Fibroblast of lung (primary cell): ENCODE data around the gene CFAP70. TPM values are rescaled to one million over a fixed set of nuclear protein-coding genes. Genes with fewer than 3 reads are reported as not detected.

Experiments used
- DNase-seq, 2 donors: peaks; one replicate each; pipeline versions ENCODE4 v3.0.0 to v3.0.0-alpha.2; 2010; ENCODE audit warnings: low read depth in 2 of 2
- H2AFZ ChIP-seq: 2 replicates; pipeline ENCODE4 v1.5.1; 2012; ENCODE audit warnings: low read length, control low read depth, inconsistent platforms
- H3K27ac ChIP-seq: 2 replicates; pipeline ENCODE4 v1.5.1; 2011; ENCODE audit warnings: low read length, control low read depth; ENCODE audit not compliant: insufficient read depth
- H3K27me3 ChIP-seq: 2 replicates; pipeline ENCODE4 v1.5.1; 2011; ENCODE audit warnings: mild to moderate bottlenecking, low read length; ENCODE audit not compliant: control insufficient read depth, insufficient read depth
- H3K36me3 ChIP-seq: 2 replicates; pipeline ENCODE4 v1.5.1; 2011; ENCODE audit warnings: low read length; ENCODE audit not compliant: control insufficient read depth, insufficient read depth
- H3K4me1 ChIP-seq: 2 replicates; pipeline ENCODE4 v1.5.1; 2011; ENCODE audit warnings: low read length; ENCODE audit not compliant: control insufficient read depth, insufficient read depth; ENCODE audit errors: extremely low read depth
- H3K4me2 ChIP-seq: 2 replicates; pipeline ENCODE4 v1.5.1; 2011; ENCODE audit warnings: low read length, control low read depth; ENCODE audit not compliant: insufficient read depth; ENCODE audit errors: extremely low read depth
- H3K4me3 ChIP-seq, 4 experiments: fragments of 200-600 bp in 1 of 4; sonication (generic) in 1 of 4; replicated peaks in 1 of 4; 2 replicates each; pipeline ENCODE4 v1.5.1; 2011 to 2016; ENCODE audit warnings: low read length in 4 of 4, low read depth in 3 of 4, mild to moderate bottlenecking in 3 of 4, control low read depth in 2 of 4, inconsistent platforms in 1 of 4, mixed read lengths in 1 of 4; ENCODE audit not compliant: insufficient read depth in 1 of 4; ENCODE audit errors: control extremely low read depth in 1 of 4
- H3K79me2 ChIP-seq: 2 replicates; pipeline ENCODE4 v1.5.1; 2012; ENCODE audit warnings: mild to moderate bottlenecking, low read length, inconsistent platforms; ENCODE audit not compliant: control insufficient read depth, insufficient read depth
- H3K9ac ChIP-seq: 2 replicates; pipeline ENCODE4 v1.5.1; 2011; ENCODE audit warnings: mild to moderate bottlenecking, low read length, control low read depth; ENCODE audit not compliant: insufficient read depth
- H3K9me3 ChIP-seq: 2 replicates; pipeline ENCODE4 v1.5.1; 2012; ENCODE audit warnings: low read depth, low read length; ENCODE audit not compliant: control insufficient read depth, insufficient read depth
- H4K20me1 ChIP-seq: 2 replicates; pipeline ENCODE4 v1.5.1; 2011; ENCODE audit warnings: low read length; ENCODE audit not compliant: control insufficient read depth, insufficient read depth; ENCODE audit errors: extremely low read depth
- EZH2 ChIP-seq: IDR thresholded peaks from 2 replicates; pipeline ENCODE4 v1.5.1; 2012; ENCODE audit warnings: low read length, control low read depth, mild to moderate bottlenecking; ENCODE audit errors: missing control alignments
- polyA plus RNA-seq, 2 donors: library from polyadenylated mRNA; depleted of rRNA in 1 of 2; stranded (reverse) in 1 of 2; unstranded in 1 of 2; fragments of >200 nt; gene quantifications; 2 replicates each; pipeline ENCODE4 v1.2.1, GENCODE V29; 2011 to 2012; ENCODE audit warnings: missing spikeins in 1 of 2
- total RNA-seq: library from RNA; depleted of rRNA; stranded (reverse); fragments of >200 nt; gene quantifications from 2 replicates; pipeline ENCODE4 v1.2.1, GENCODE V29; 2014
- TF ChIP-seq, protein P1 (sequence below), 2 donors: IDR thresholded peaks in 1 of 2; conservative IDR thresholded peaks in 1 of 2; 1 replicate in 1 of 2; 2 replicates in 1 of 2; pipeline ENCODE4 v1.5.1; 2011 to 2012; ENCODE audit warnings: low read length in 2 of 2, control low read depth in 1 of 2, inconsistent platforms in 1 of 2, low read depth in 1 of 2, mild to moderate bottlenecking in 1 of 2

CFAP70 gene
- total and polyA plus RNA-seq, 2 donors (not counting 1 experiment from before 2014, with no cell fraction given), result 0.19 to 1.3 TPM

DNA sequence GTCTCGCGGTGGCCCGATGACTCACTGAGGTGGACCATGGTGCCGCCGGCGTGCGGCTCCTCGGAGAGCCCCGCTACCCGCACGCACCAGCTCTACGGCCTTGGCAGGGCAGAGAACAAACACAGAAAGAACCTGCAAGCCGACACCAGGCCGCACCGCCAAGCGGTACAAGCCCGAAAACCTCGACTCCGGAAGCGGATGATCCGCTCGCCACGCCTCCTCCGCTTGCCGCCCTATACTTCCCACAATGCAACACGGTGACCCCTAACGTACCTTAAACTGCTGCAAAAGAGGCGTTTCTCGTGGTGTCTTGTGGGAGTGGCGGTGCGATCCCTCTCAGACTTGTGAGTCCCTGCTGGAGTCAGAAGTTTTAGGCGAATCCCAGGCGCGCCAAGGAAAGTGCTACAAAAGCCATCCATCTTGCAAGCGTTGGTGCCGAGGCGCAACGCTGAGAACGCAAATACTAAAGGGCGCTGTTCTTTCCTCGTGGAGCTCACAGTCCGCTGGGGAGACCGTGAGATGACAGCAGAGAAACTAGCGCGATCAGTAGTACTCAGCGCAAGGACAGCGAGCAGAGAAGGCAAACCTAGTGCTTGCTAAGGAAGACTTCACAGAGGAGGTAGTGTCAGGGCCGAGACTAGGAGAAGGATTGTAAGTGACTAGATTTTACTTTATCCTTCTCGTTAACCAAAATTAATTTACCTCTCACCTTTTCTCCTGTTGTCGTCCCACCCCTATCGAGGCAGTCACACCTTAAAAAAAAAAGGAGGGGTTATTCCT lies 106.0 kb downstream of the CFAP70 start, which contains the start of gene MRPS16:
Gene MRPS16 (minus strand): TSS at position 200 of the 780 bp plus-strand sequence. CDS start 162 bp downstream, at position 38.
- Histone ChIP-seq H3K9ac (peak within 1 kb of the TSS; percentile 91), H4K20me1 (no peaks in the 10 kb centered on the region), H3K9me3 (no peaks in the 10 kb centered on the region), H2AFZ (peak within 1 kb of the TSS; percentile 84), H3K4me3 (peak within 1 kb of the TSS; percentile 83 to 100 (median 90)), H3K27ac (peak within 1 kb of the TSS; percentile 94), H3K36me3 (peaks cover 3% of the 10 kb centered on the region), H3K27me3 (no peaks in the 10 kb centered on the region), H3K79me2 (peaks cover 28% of the 10 kb centered on the region), H3K4me1 (peaks cover 4% of the 10 kb centered on the region), H3K4me2 (peak within 1 kb of the TSS; percentile 100)
- TF ChIP-seq, protein P1, sequence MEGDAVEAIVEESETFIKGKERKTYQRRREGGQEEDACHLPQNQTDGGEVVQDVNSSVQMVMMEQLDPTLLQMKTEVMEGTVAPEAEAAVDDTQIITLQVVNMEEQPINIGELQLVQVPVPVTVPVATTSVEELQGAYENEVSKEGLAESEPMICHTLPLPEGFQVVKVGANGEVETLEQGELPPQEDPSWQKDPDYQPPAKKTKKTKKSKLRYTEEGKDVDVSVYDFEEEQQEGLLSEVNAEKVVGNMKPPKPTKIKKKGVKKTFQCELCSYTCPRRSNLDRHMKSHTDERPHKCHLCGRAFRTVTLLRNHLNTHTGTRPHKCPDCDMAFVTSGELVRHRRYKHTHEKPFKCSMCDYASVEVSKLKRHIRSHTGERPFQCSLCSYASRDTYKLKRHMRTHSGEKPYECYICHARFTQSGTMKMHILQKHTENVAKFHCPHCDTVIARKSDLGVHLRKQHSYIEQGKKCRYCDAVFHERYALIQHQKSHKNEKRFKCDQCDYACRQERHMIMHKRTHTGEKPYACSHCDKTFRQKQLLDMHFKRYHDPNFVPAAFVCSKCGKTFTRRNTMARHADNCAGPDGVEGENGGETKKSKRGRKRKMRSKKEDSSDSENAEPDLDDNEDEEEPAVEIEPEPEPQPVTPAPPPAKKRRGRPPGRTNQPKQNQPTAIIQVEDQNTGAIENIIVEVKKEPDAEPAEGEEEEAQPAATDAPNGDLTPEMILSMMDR (conservative IDR thresholded peaks at IDR 0.05 in 1 of 2, IDR thresholded peaks at IDR 0.05 in 1 of 2; ENCODE audit: low read depth in 1 of 2, low read length in 2 of 2), result no peak
- TF ChIP-seq EZH2, result no peak
- peak; percentile 98 for DNase-seq

DNA sequence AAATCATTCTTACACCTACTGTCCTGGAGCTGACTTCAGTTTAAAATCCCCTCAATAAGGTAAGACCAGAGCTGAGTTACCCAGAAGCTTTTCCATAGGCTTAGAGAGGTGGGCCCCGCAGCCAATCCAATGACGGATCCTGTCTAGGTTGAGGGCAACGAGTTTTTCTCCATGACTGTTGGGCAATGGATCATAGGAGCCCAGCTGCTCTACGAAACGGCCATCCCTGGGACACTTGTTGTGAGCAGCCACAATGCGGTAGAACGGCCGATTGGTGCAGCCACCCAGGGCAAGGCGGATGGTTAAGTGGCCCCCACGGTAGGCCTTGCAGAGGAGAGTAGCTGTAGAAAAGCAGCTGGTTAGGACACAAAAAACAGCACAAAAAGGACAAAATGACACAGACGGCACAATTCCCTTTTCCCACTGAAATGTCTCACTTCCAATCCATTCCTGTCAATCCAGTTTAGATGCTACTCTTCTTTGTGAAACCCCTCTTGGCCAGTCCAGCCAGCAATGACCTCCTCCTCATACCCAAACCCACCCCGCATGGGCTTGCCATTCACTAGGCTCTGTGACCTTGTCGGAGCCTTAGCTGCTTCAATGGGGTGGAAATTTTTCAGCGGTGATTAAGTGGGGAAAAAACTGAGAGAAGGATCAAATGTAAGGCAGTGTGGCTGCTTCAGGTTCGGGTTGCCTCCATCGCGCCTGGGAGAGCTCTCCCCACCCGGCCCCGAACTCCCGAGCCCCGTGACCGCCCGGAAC lies 106.8 kb downstream of the CFAP70 start:
- peak in 1 of 2 donors; percentile 12 for DNase-seq
- peaks cover 29% of the 10 kb centered on the region for H3K79me2 ChIP-seq

More for the DNA sequence above, 106.8 kb downstream of the CFAP70 start:
- peaks cover 5% of the 10 kb centered on the region for H3K4me1 ChIP-seq
- H3K27me3 ChIP-seq, result no peaks in the 10 kb centered on the region
- peak overlapping the region; percentile 83 to 100 (median 90) for H3K4me3 ChIP-seq
- peak overlapping the region; percentile 100 for H3K4me2 ChIP-seq
- no peaks in the 10 kb centered on the region for H3K9me3 ChIP-seq
- no peaks in the 10 kb centered on the region for H4K20me1 ChIP-seq
- peak overlapping the region; percentile 84 for H2AFZ ChIP-seq
- H3K9ac ChIP-seq, result peak overlapping the region; percentile 91
- TF ChIP-seq, protein P1 (conservative IDR thresholded peaks at IDR 0.05 in 1 of 2, IDR thresholded peaks at IDR 0.05 in 1 of 2; ENCODE audit: low read depth in 1 of 2, low read length in 2 of 2), result no peak
- TF ChIP-seq EZH2, result no peak
- H3K27ac ChIP-seq, result peak overlapping the region; percentile 94
- H3K36me3 ChIP-seq, result peaks cover 3% of the 10 kb centered on the region
